HG03064 (cell line): ENCODE measurements around the gene FGF1.
"Not testable (repeated sequence)": the region's sequence is repeated elsewhere in the genome, so short reads cannot be mapped to it uniquely, and the experiment has no call there.

Experiments
- ATAC-seq: cut with Tn5 transposase; IDR thresholded peaks from one replicate; pipeline ENCODE4 v1.9.1; 2021; ENCODE audit warnings: low read depth; ENCODE audit not compliant: unreplicated experiment

The FGF1 gene

GRCh38 chr5:142648108-142648507 lies 37.8 kb downstream of the FGF1 start:
- not testable (repeated sequence) for ATAC-seq

GRCh38 chr5:142645456-142645855 lies 40.4 kb downstream of the FGF1 start:
- ATAC-seq, result no peak

GRCh38 chr5:142644640-142645361 lies 41.1 kb downstream of the FGF1 start:
- no peak for ATAC-seq

GRCh38 chr5:142644127-142644526 lies 41.8 kb downstream of the FGF1 start:
- ATAC-seq, result no peak

- ATAC-seq, result no peak
Measured at GRCh38 chr5:142643634-142644033, 42.3 kb downstream of the FGF1 start.

- no peak for ATAC-seq
Measured at GRCh38 chr5:142642427-142642826, 43.5 kb downstream of the FGF1 start.

GRCh38 chr5:142641711-142642110 lies 44.2 kb downstream of the FGF1 start:
- no peak for ATAC-seq

- no peak for ATAC-seq
Measured at GRCh38 chr5:142640316-142641005, 45.4 kb downstream of the FGF1 start.

- no peak for ATAC-seq
Measured at GRCh38 chr5:142639455-142639854, 46.4 kb downstream of the FGF1 start.

GRCh38 chr5:142637871-142638270 lies 48.0 kb downstream of the FGF1 start:
- ATAC-seq, result no peak

GRCh38 chr5:142636698-142637324 lies 49.1 kb downstream of the FGF1 start:
- no peak for ATAC-seq

GRCh38 chr5:142636093-142636492 lies 49.8 kb downstream of the FGF1 start:
- no peak for ATAC-seq

GRCh38 chr5:142634216-142635011 lies 51.5 kb downstream of the FGF1 start:
- no peak for ATAC-seq

- ATAC-seq, result no peak
Measured at GRCh38 chr5:142630927-142631539, 54.9 kb downstream of the FGF1 start.

- ATAC-seq, result no peak
Measured at GRCh38 chr5:142627383-142628217, 58.3 kb downstream of the FGF1 start.

- no peak for ATAC-seq
Measured at GRCh38 chr5:142626786-142627185, 59.1 kb downstream of the FGF1 start.

GRCh38 chr5:142626099-142626498 lies 59.8 kb downstream of the FGF1 start:
- ATAC-seq, result no peak

- no peak for ATAC-seq
Measured at GRCh38 chr5:142621227-142621626, 64.7 kb downstream of the FGF1 start.

GRCh38 chr5:142619815-142620214 lies 66.1 kb downstream of the FGF1 start:
- ATAC-seq, result no peak

- no peak for ATAC-seq
Measured at GRCh38 chr5:142618130-142618523, 67.8 kb downstream of the FGF1 start.
